Middle frontal gyrus (tissue), 1 donor: ENCODE data around the gene IL1RAPL2.

Source experiments
- DNase-seq: peaks from one replicate; pipeline ENCODE4 v3.0.0-alpha.2; 2015; ENCODE audit warnings: low spot score; ENCODE audit errors: extremely low spot score

Gene IL1RAPL2

GRCh38 chrX:105266456-105266855 lies 700.5 kb downstream of the IL1RAPL2 start:
- no peak for DNase-seq

GRCh38 chrX:105267167-105267566 lies 701.2 kb downstream of the IL1RAPL2 start:
- DNase-seq, result no peak

- no peak for DNase-seq
Observed at GRCh38 chrX:105269386-105269785, 703.4 kb downstream of the IL1RAPL2 start.

- DNase-seq, result no peak
Observed at GRCh38 chrX:105273326-105273725, 707.3 kb downstream of the IL1RAPL2 start.

GRCh38 chrX:105274091-105274490 lies 708.1 kb downstream of the IL1RAPL2 start:
- DNase-seq, result no peak

GRCh38 chrX:105277132-105277531 lies 711.1 kb downstream of the IL1RAPL2 start:
- DNase-seq, result no peak

- no peak for DNase-seq
Observed at GRCh38 chrX:105282077-105282476, 716.1 kb downstream of the IL1RAPL2 start.

- no peak for DNase-seq
Observed at GRCh38 chrX:105297041-105297440, 731.0 kb downstream of the IL1RAPL2 start.

GRCh38 chrX:105299286-105299685 lies 733.3 kb downstream of the IL1RAPL2 start:
- no peak for DNase-seq

GRCh38 chrX:105302246-105302645 lies 736.2 kb downstream of the IL1RAPL2 start:
- no peak for DNase-seq

- no peak for DNase-seq
Observed at GRCh38 chrX:105307762-105308161, 741.8 kb downstream of the IL1RAPL2 start.

GRCh38 chrX:105313596-105313995 lies 747.6 kb downstream of the IL1RAPL2 start:
- no peak for DNase-seq

GRCh38 chrX:105314458-105314857 lies 748.5 kb downstream of the IL1RAPL2 start:
- DNase-seq, result no peak

- no peak for DNase-seq
Observed at GRCh38 chrX:105315248-105315647, 749.2 kb downstream of the IL1RAPL2 start.

- no peak for DNase-seq
Observed at GRCh38 chrX:105317117-105317516, 751.1 kb downstream of the IL1RAPL2 start.

- DNase-seq, result no peak
Observed at GRCh38 chrX:105323928-105324327, 757.9 kb downstream of the IL1RAPL2 start.

- DNase-seq, result no peak
Observed at GRCh38 chrX:105328773-105329172, 762.8 kb downstream of the IL1RAPL2 start.

- no peak for DNase-seq
Observed at GRCh38 chrX:105331244-105331643, 765.2 kb downstream of the IL1RAPL2 start.

GRCh38 chrX:105347373-105347772 lies 781.4 kb downstream of the IL1RAPL2 start:
- DNase-seq, result no peak

- no peak for DNase-seq
Observed at GRCh38 chrX:105349476-105349875, 783.5 kb downstream of the IL1RAPL2 start.

GRCh38 chrX:105375816-105376215 lies 809.8 kb downstream of the IL1RAPL2 start:
- DNase-seq, result no peak

GRCh38 chrX:105424729-105425128 lies 858.7 kb downstream of the IL1RAPL2 start:
- DNase-seq, result no peak

- no peak for DNase-seq
Observed at GRCh38 chrX:105451401-105451800, 885.4 kb downstream of the IL1RAPL2 start.

- DNase-seq, result no peak
Observed at GRCh38 chrX:105458846-105459245, 892.8 kb downstream of the IL1RAPL2 start.
